ENCODE measurements around the gene SMG5. TPM values are rescaled to one million over a fixed set of nuclear protein-coding genes. Genes with fewer than 3 reads are reported as not detected.

The SMG5 gene
- total RNA-seq, 1 experiment from 2014 or later = 103 TPM

- H4K5ac ChIP-seq (ENCODE audit: insufficient read length, low read depth, low read length) = no peak overlapping the region
- H4K20me1 ChIP-seq (ENCODE audit: control insufficient read depth, insufficient read depth, insufficient read length) = no peaks in the 10 kb centered on the region
- H3K4ac ChIP-seq (ENCODE audit: low read depth, low read length) = no peak overlapping the region
- peaks cover 10 to 32% (median 22%) of the 10 kb centered on the region in 3 experiments; a peak in 6 of 7 replicates for H3K36me3 Mint-ChIP-seq (ENCODE audit: insufficient read depth in 1 of 3, low read depth in 3 of 3)
- no peak overlapping the region for H3K9ac ChIP-seq (ENCODE audit: extremely low read depth, insufficient read length, low read length)
- H3K27me3 ChIP-seq (ENCODE audit: insufficient read depth, low read length) = no peaks in the 10 kb centered on the region
- peaks cover 4% of the 10 kb centered on the region; the same call in 1 of the 2 replicates for H3K27me3 Mint-ChIP-seq (ENCODE audit: low read depth)
- no peak overlapping the region for H3K4me2 ChIP-seq (ENCODE audit: insufficient read depth, insufficient read length, low read length)
- H3K27ac ChIP-seq (ENCODE audit: insufficient read length, low read depth, low read length) = no peak overlapping the region
- no peaks in the 10 kb centered on the region for H3K79me2 ChIP-seq (ENCODE audit: insufficient read depth, low read length)
- no peak overlapping the region for H3T11ph ChIP-seq (ENCODE audit: low read length)
- H3K4me1 ChIP-seq (ENCODE audit: insufficient read depth, low read length) = peaks cover 2% of the 10 kb centered on the region; the same call in 1 of the 2 replicates
- H2AK5ac ChIP-seq (ENCODE audit: insufficient read length, low read length) = no peak overlapping the region
- H3K23me2 ChIP-seq (ENCODE audit: insufficient read length, low read depth, low read length, poor library complexity, severe bottlenecking) = peaks cover 3% of the 10 kb centered on the region
- DNase-seq = no peak
- peaks cover 15 to 22% of the 10 kb centered on the region in 2 experiments for H3K4me1 Mint-ChIP-seq
- H2BK12ac ChIP-seq (ENCODE audit: insufficient read length, low read depth, low read length) = no peak overlapping the region
- no peak overlapping the region for H3K18ac ChIP-seq (ENCODE audit: insufficient read length, low read depth, low read length)
- H2BK15ac ChIP-seq (ENCODE audit: low read depth, low read length) = no peak overlapping the region
- no peak overlapping the region for H2AFZ ChIP-seq (ENCODE audit: low read length)
- H2BK120ac ChIP-seq (ENCODE audit: low read depth, low read length, poor library complexity, severe bottlenecking) = no peak overlapping the region
- no peaks in the 10 kb centered on the region for H3K79me1 ChIP-seq (ENCODE audit: insufficient read depth, low read depth, low read length, poor library complexity, severe bottlenecking)
- no peak overlapping the region for H3K14ac ChIP-seq (ENCODE audit: insufficient read depth, low read length)
- no peak for TF ChIP-seq CTCF (conservative IDR thresholded peaks at IDR 0.05)
- peak overlapping the region; percentile 61 to 66 (median 65); a peak in 5 of 7 replicates for H3K27ac Mint-ChIP-seq
- H3K23ac ChIP-seq (ENCODE audit: insufficient read length, low read depth, low read length) = no peak overlapping the region
- H4K8ac ChIP-seq (replicated peaks; ENCODE audit: insufficient read length, low read depth, low read length) = no peak overlapping the region
- no peak overlapping the region for H3K4me3 Mint-ChIP-seq
- no peak overlapping the region for H2BK5ac ChIP-seq (ENCODE audit: insufficient read length, low read length)
- no CpG with 5 or more reads among the region's 10 CpGs for WGBS (ENCODE audit: extremely low coverage, insufficient read length, low lambda C conversion rate)
- H3K9me3 Mint-ChIP-seq = no peaks in the 10 kb centered on the region
- no peaks in the 10 kb centered on the region for H3K9me3 ChIP-seq (ENCODE audit: control insufficient read depth, low read depth, low read length)
- no peak overlapping the region for H4K91ac ChIP-seq (ENCODE audit: insufficient read length, low read depth, low read length)
- no peak overlapping the region for H2BK20ac ChIP-seq (ENCODE audit: low read depth, low read length, poor library complexity, severe bottlenecking)
- no peak overlapping the region for H3K56ac ChIP-seq (ENCODE audit: insufficient read length, low read depth, low read length)
Observed at GRCh38 chr1:156246241-156246780, 36.3 kb downstream of the SMG5 start.
